ENCODE results near the gene SIRT7.

GRCh38 chr17:81955058-81955681, 37.2 kb upstream of the SIRT7 start:
- TF ChIP-seq POLR2AphosphoS5 (IDR thresholded peaks at IDR 0.05) (no peak), POLR2A (IDR thresholded peaks at IDR 0.05) (no peak), CTCF (IDR thresholded peaks at IDR 0.05) (no peak), EP300 (IDR thresholded peaks at IDR 0.05; ENCODE audit: low read depth) (no peak)

Data from transverse colon (tissue), 4 donors.